ENCODE results near the gene SLC25A47.

The SLC25A47 gene

DNA sequence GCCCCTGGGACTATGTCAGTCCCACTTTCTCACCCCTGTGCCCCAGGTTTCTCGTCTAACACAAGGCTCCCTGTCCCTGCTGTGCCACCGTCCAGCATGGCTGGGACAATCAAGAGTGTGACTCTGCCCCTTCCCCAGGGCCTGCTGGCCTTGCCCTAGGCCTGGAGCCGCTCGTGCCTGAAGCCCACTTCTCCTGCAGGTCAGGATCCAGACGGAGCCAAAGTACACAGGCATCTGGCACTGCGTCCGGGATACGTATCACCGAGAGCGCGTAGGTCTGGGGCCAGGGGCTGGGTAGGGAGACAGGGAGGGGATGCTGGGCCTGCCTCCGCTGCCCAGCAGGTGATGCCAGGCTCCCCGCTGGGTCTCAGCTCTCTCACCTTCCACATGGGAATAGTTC is 2.8 kb downstream of the SLC25A47 start:
- no peaks in the 10 kb centered on the region for H3K4me1 ChIP-seq (ENCODE audit: low read depth, poor library complexity, severe bottlenecking)
- H3K27ac ChIP-seq, result no peak overlapping the region
- H3K9ac ChIP-seq, result no peak overlapping the region
- no peaks in the 10 kb centered on the region for H3K36me3 ChIP-seq (ENCODE audit: insufficient read depth)
- H3K4me3 ChIP-seq (IDR thresholded peaks at IDR 0.05; ENCODE audit: insufficient read depth, low read depth, low read length), result no peak overlapping the region
- H3K4me2 ChIP-seq, result no peak overlapping the region
- no peaks in the 10 kb centered on the region for H3K79me2 ChIP-seq (ENCODE audit: insufficient read depth, low read depth)
- TF ChIP-seq CTCF (conservative IDR thresholded peaks at IDR 0.05; ENCODE audit: low read depth, low read length), result no peak
- H3K27me3 ChIP-seq (ENCODE audit: insufficient read depth, low read depth), result no peaks in the 10 kb centered on the region
- no peak overlapping the region for H2AFZ ChIP-seq (ENCODE audit: low read depth)
- no peaks in the 10 kb centered on the region for H4K20me1 ChIP-seq (ENCODE audit: insufficient read depth)

GRCh38 chr14:100327128-100327527 is 4.0 kb downstream of the SLC25A47 start:
- TF ChIP-seq CTCF (conservative IDR thresholded peaks at IDR 0.05; ENCODE audit: low read depth, low read length), result no peak
- no peaks in the 10 kb centered on the region for H3K4me1 ChIP-seq (ENCODE audit: low read depth, poor library complexity, severe bottlenecking)
- H2AFZ ChIP-seq (ENCODE audit: low read depth), result no peak overlapping the region
- H3K36me3 ChIP-seq (ENCODE audit: insufficient read depth), result no peaks in the 10 kb centered on the region
- H3K4me2 ChIP-seq, result no peak overlapping the region
- no peak overlapping the region for H3K9ac ChIP-seq
- H3K27ac ChIP-seq, result no peak overlapping the region
- H3K79me2 ChIP-seq (ENCODE audit: insufficient read depth, low read depth), result no peaks in the 10 kb centered on the region
- H4K20me1 ChIP-seq (ENCODE audit: insufficient read depth), result no peaks in the 10 kb centered on the region
- no peaks in the 10 kb centered on the region for H3K27me3 ChIP-seq (ENCODE audit: insufficient read depth, low read depth)
- H3K4me3 ChIP-seq (IDR thresholded peaks at IDR 0.05; ENCODE audit: insufficient read depth, low read depth, low read length), result no peak overlapping the region

DNA sequence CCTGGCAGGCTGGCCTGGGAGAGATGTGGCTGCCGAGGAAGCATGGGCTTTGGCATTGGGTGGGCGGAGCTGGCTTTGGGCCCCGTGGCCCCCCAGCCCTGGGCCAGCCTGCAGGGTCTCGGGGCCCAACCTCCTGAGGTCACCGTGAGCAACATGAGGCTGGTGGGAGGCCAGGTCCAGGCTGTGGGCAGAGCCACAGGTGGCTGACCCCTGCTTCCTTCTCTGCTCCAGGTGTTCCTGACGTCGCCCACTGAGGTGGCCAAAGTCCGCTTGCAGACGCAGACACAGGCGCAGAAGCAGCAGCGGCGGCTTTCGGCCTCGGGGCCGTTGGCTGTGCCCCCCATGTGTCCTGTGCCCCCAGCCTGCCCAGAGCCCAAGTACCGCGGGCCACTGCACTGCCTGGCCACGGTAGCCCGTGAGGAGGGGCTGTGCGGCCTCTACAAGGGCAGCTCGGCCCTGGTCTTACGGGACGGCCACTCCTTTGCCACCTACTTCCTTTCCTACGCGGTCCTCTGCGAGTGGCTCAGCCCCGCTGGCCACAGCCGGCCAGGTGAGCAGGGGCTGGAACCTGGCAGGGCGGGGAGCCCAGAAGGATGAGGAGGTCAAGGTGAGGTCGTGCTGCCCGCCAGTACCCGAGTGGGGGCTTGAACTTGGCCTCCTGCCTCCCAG is 5.5 kb downstream of the SLC25A47 start:
- Histone ChIP-seq H4K20me1 (ENCODE audit: insufficient read depth) (no peaks in the 10 kb centered on the region), H3K9ac (no peak overlapping the region), H3K4me3 (IDR thresholded peaks at IDR 0.05; ENCODE audit: insufficient read depth, low read depth, low read length) (no peak overlapping the region), H3K36me3 (ENCODE audit: insufficient read depth) (no peaks in the 10 kb centered on the region), H3K27ac (no peak overlapping the region), H2AFZ (ENCODE audit: low read depth) (no peak overlapping the region), H3K79me2 (ENCODE audit: insufficient read depth, low read depth) (no peaks in the 10 kb centered on the region), H3K4me2 (no peak overlapping the region), H3K4me1 (ENCODE audit: low read depth, poor library complexity, severe bottlenecking) (no peaks in the 10 kb centered on the region), H3K27me3 (ENCODE audit: insufficient read depth, low read depth) (no peaks in the 10 kb centered on the region)
- no peak for TF ChIP-seq CTCF (conservative IDR thresholded peaks at IDR 0.05; ENCODE audit: low read depth, low read length)

- Histone ChIP-seq H3K36me3 (ENCODE audit: insufficient read depth) (no peaks in the 10 kb centered on the region), H3K79me2 (ENCODE audit: insufficient read depth, low read depth) (no peaks in the 10 kb centered on the region), H3K9ac (no peak overlapping the region), H3K27ac (no peak overlapping the region), H3K27me3 (ENCODE audit: insufficient read depth, low read depth) (no peaks in the 10 kb centered on the region), H3K4me1 (ENCODE audit: low read depth, poor library complexity, severe bottlenecking) (no peaks in the 10 kb centered on the region), H3K4me3 (IDR thresholded peaks at IDR 0.05; ENCODE audit: insufficient read depth, low read depth, low read length) (no peak overlapping the region), H3K4me2 (no peak overlapping the region), H2AFZ (ENCODE audit: low read depth) (no peak overlapping the region), H4K20me1 (ENCODE audit: insufficient read depth) (no peaks in the 10 kb centered on the region)
- no peak for TF ChIP-seq CTCF (conservative IDR thresholded peaks at IDR 0.05; ENCODE audit: low read depth, low read length)
Measured at GRCh38 chr14:100329233-100330006, 6.3 kb downstream of the SLC25A47 start.

All from KMS-11 (cell line).